ENCODE results near the gene PPP1R9A.

PPP1R9A gene

DNA sequence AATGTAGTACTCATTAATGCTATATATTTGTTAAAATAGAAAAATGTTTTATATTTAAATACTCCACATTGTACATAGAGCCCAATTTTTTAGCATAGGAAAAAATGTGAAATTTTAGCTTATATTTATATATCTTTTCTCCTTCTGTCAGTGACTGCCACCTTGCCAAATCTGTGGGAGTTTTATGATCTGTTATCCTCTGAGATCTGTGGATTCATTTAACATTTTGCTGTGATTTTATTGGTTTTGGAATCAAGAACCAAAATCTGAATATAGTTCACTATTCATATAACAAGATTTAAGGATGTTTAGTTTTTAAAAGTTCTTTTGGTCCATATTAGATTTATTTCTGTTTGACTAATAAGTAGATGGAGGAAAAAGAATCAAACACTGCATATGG lies 127.9 kb downstream of the PPP1R9A start:
- DNase-seq (ENCODE audit: low read depth in 3 of 3) = no peak

DNA sequence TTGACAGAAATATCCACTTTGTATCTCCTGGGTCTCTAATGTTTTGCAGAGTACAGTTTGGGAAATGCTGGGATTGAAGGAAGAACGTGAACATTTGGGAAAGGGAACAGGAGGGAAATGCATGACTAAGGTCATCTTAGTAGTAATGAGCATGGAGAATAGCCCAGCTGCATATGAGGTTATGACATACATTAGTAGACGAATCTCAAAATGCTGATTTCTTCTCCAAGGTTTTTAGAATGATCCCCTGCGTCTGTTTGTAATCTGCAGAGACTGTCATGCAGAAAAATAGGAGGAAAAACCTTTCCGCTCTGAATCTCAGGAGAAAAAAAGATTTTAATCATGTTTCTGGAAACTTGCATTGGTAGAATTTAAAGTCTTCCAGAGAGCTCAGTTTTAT lies 133.6 kb downstream of the PPP1R9A start:
- DNase-seq (ENCODE audit: low read depth in 3 of 3) = no peak

- no peak for DNase-seq (ENCODE audit: low read depth in 3 of 3)
These were observed 138.0 kb downstream of the PPP1R9A start for GRCh38 chr7:95045236-95045923.

GRCh38 chr7:95046494-95047240 lies 139.3 kb downstream of the PPP1R9A start:
- DNase-seq (ENCODE audit: low read depth in 3 of 3) = no peak

DNA sequence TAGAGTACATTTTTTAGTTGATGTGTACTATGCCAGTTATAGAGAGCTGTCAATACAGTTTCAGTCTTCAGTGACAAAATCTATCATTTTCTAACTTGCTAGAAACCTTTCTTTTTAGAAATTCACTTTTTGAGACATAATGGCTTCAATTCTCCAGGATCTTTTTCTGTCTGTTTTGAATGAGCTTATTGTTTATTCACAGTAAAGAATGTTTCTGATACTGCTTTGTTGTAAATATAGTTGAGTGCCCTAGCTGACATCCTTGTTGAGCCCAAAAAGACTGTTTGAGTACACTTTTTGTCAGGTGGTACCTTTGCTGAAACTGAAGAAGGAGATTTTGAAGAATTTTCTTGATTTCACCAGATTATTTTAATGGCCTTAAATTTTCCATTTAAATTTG lies 139.9 kb downstream of the PPP1R9A start:
- DNase-seq (ENCODE audit: low read depth in 3 of 3) = no peak

GRCh38 chr7:95052566-95053094 lies 145.2 kb downstream of the PPP1R9A start:
- DNase-seq (ENCODE audit: low read depth in 3 of 3) = no peak

DNA sequence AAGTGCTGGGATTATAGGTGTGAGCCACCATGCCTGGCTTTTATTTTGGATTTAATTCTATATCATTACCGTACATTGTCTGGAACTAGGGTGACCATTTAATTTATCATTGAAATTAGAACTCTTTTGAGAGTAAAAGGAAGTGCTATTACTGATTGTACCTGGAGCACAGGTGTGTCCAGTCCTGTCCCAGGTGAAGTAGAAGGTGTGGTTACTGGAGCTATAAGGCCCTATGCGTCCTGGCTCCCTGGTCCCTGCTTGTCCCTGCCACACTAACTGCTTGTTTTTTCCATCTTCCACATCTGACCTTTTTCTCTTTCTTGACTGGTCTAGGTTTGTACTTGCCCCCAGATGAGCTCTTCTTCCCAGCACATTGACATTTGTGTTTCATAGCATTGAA lies 147.0 kb downstream of the PPP1R9A start:
- DNase-seq (ENCODE audit: low read depth in 3 of 3) = no peak

GRCh38 chr7:95055295-95055694 lies 147.9 kb downstream of the PPP1R9A start:
- no peak for DNase-seq (ENCODE audit: low read depth in 3 of 3)

DNA sequence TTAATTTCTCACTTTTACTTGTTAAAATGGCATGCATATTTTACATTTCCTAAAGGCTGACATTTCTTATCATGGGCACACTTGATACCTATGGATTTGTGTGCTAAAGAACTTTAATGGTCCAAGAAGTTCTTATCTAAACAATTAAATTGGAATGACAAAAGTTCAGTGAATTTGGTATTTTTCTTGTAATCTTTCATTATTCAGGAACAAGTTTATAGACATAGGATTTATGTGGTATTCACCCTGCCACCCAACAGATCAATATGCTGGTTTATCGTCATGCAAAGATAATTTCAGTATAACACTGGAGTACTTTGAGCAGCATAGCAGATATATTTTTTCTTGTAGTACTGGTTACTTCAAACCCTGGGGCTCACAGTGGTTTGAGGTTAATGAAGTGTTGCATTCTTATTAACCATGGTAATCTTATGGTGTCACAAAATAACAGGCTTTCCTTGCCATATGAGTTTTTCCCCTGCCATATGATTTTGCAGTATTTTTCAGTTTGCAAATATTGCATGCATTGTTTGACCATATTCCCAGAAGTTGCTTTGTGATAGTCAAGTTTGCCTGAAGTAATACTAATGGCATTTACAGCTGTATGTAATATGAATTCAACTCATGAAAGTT lies 148.8 kb downstream of the PPP1R9A start:
- no peak for DNase-seq (ENCODE audit: low read depth in 3 of 3)

- no peak for DNase-seq (ENCODE audit: low read depth in 3 of 3)
These were observed 149.5 kb downstream of the PPP1R9A start for GRCh38 chr7:95056901-95057300.

DNA sequence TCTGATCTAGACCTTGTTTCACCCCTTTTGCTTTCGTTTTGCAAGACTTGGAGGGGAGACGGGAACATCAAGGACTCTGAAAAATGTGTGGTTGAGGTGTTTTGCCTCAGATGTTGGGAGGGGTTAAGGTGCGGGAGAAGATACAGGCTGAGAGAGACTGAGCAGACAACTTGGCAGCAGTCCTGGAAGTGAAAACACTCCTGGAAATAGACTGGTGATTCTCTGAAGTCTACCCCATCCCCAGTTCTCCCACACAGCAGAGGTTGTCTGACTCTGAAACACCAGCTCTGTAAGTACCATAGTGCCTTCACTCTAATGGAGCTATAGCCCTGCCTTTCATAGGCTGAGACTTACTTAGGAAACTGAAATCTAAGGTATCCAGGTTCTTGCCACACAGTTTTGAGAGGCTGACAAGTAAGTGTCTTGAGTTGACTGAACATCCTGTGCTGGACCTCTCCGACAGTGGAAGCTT lies 152.5 kb downstream of the PPP1R9A start:
- DNase-seq (ENCODE audit: low read depth in 3 of 3) = no peak

DNA sequence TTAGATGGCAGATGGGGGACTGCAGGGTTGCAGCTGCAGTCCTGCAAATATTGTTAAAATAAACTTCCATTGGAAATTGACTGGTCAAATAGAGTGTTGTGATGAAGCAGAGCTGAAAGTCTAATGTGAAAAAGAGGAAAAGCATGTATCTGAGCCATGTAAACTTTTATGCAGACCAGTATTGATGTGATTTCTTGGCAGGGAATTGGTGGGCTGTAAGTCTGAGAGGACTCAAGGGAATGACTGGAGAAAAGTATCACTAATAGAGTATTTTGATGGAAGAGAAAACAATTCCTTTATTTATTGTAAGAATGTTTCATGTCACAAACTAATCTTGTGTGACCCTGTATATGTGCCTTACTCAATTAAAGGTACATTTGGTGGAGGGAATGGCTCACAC lies 155.5 kb downstream of the PPP1R9A start:
- DNase-seq (ENCODE audit: low read depth in 3 of 3) = no peak

GRCh38 chr7:95066737-95067530 lies 159.5 kb downstream of the PPP1R9A start:
- DNase-seq (ENCODE audit: low read depth in 3 of 3) = no peak

DNA sequence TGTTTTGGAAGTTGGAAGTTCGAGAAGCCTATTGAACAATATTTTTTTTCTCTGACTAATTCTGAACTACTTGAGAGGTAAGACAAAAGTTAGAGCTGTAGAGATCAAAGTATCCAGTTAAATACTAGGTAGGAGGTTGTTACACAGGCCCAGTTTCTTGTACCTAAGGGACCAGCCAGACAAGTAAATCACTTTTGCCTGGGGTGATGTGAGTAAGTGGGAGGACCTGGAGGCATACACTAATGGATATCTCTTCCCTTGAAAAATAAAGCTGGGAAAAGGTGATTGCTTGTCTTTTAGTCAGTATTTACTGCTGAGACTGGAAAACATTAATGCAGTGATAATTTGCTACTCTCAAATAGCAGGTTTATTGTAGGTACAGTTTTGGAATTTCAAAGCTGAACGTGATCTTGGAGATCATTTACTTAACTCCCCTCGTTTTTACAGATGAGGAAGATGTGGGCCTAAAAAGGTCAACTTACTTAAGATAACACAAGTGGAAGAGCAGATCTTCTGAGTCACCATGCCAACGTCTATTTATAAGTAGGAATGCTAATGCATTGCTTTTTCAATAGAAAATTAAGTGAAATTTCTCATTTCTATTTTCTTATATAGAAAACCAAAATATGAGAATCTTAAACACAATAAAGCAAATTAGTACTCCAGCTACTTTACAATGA lies 181.3 kb downstream of the PPP1R9A start:
- DNase-seq (ENCODE audit: low read depth in 3 of 3) = no peak

GRCh38 chr7:95089414-95090315 lies 182.3 kb downstream of the PPP1R9A start:
- DNase-seq (ENCODE audit: low read depth in 3 of 3) = no peak

DNA sequence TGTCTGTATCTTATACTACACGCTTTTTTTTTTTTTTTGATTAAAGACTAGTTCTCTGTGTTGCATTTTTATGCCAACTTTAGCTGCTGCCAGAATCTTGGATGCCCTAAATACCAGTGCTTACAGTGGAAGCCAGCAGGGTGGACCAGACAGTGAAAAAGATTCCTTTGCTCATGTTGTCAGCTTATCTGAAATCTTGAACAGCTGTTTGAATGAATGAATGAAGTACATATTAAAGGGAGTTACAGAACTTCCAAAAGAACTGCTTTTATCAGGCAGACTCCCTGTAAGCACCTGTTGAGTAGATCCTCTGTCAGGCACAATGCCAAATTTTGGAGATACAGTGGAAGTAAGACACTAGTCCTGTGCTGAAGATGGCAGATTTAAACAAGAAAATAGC lies 184.9 kb downstream of the PPP1R9A start:
- no peak for DNase-seq (ENCODE audit: low read depth in 3 of 3)

GRCh38 chr7:95095259-95095965 lies 188.0 kb downstream of the PPP1R9A start:
- DNase-seq (ENCODE audit: low read depth in 3 of 3) = no peak

GRCh38 chr7:95095966-95096540 lies 188.7 kb downstream of the PPP1R9A start:
- DNase-seq (ENCODE audit: low read depth in 3 of 3) = no peak

DNA sequence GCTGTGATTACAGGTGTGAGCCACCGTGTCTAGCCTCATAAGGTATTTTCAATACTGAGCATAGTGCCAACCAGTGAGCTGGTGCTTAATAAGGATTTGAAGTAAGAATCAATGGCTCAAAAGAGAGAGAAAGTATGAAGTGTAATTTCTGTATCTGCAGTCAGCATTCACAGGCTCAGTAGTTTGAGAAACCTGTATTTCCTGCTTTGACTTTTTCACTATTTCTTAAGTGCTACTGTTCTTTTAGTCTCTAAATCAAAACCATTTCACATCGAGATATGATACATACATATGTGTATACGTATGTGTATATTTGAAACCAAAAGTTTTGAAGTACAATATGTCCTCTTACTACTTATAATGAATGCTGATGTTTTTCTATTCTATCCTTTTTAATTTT lies 189.9 kb downstream of the PPP1R9A start:
- no peak for DNase-seq (ENCODE audit: low read depth in 3 of 3)
